Measurements from ENCODE around the gene UGT1A1. TPM values are rescaled to one million over a fixed set of nuclear protein-coding genes. Genes with fewer than 3 reads are reported as not detected.
"Not testable (repeated sequence)": the region's sequence is repeated elsewhere in the genome, so short reads cannot be mapped to it uniquely, and the experiment has no call there.

UGT1A1 gene
- total and polyA plus RNA-seq, 2 of the 13 experiments (the other 11 are each of a cell fraction or from before 2014, with no cell fraction given), result 0.69 to 0.75 TPM

GRCh38 chr2:233736868-233737653, 23.0 kb upstream of the UGT1A1 start (continued):
- not testable (repeated sequence) for TF ChIP-seq LCORL (IDR thresholded peaks at IDR 0.05)
- TF ChIP-seq LCORL (CRISPR knock-in tag; IDR thresholded peaks at IDR 0.05) (peak; percentile 85), ZNF446 (CRISPR knock-in tag; IDR thresholded peaks at IDR 0.05) (0 out of 2 replicates have a peak, but pooled peaks have one; percentile 28), TRAFD1 (CRISPR knock-in tag; IDR thresholded peaks at IDR 0.05; ENCODE audit: borderline replicate concordance) (peak; percentile 79; the same call in 1 of the 2 replicates), ZFX (CRISPR knock-in tag; IDR thresholded peaks at IDR 0.05; ENCODE audit: low read depth) (peak; percentile 45; the same call in 1 of the 2 replicates), RNF219 (CRISPR knock-in tag; IDR thresholded peaks at IDR 0.05) (peak; percentile 8; the same call in 1 of the 2 replicates), ZNF124 (CRISPR knock-in tag; IDR thresholded peaks at IDR 0.05) (0 out of 2 replicates have a peak, but pooled peaks have one; percentile 21), FOXK1 (CRISPR knock-in tag; IDR thresholded peaks at IDR 0.05; ENCODE audit: borderline replicate concordance, low read depth) (peak; percentile 72), AHR (CRISPR knock-in tag; IDR thresholded peaks at IDR 0.05) (0 out of 2 replicates have a peak, but pooled peaks have one; percentile 60), IKZF5 (CRISPR knock-in tag; IDR thresholded peaks at IDR 0.05) (peak; percentile 63), ZNF510 (CRISPR knock-in tag; IDR thresholded peaks at IDR 0.05; ENCODE audit: low read depth) (0 out of 2 replicates have a peak, but pooled peaks have one; percentile 8), ZNF292 (CRISPR knock-in tag; IDR thresholded peaks at IDR 0.05; ENCODE audit: borderline replicate concordance, low read depth) (peak; percentile 94; the same call in 1 of the 2 replicates), KAT8 (CRISPR knock-in tag; IDR thresholded peaks at IDR 0.05) (peak; percentile 86), ZSCAN21 (CRISPR knock-in tag; IDR thresholded peaks at IDR 0.05; ENCODE audit: borderline replicate concordance) (peak; percentile 71; the same call in 1 of the 2 replicates), MXD4 (CRISPR knock-in tag; IDR thresholded peaks at IDR 0.05) (peak; percentile 38; the same call in 1 of the 2 replicates), ZNF350 (CRISPR knock-in tag; IDR thresholded peaks at IDR 0.05; ENCODE audit: borderline replicate concordance, low read depth) (peak; percentile 71; the same call in 1 of the 2 replicates), ZNF556 (CRISPR knock-in tag; IDR thresholded peaks at IDR 0.05; ENCODE audit: borderline replicate concordance) (peak; percentile 81), ZFP1 (CRISPR knock-in tag; IDR thresholded peaks at IDR 0.05) (peak; percentile 44; the same call in 1 of the 2 replicates), HNF4A (CRISPR knock-in tag; IDR thresholded peaks at IDR 0.05) (peak; percentile 66; the same call in 1 of the 2 replicates), ZNF607 (CRISPR knock-in tag; IDR thresholded peaks at IDR 0.05; ENCODE audit: borderline replicate concordance) (peak; percentile 60; the same call in 1 of the 2 replicates), JUNB (CRISPR knock-in tag; IDR thresholded peaks at IDR 0.05; ENCODE audit: borderline replicate concordance) (0 out of 2 replicates have a peak, but pooled peaks have one; percentile 54), RXRA (CRISPR knock-in tag; IDR thresholded peaks at IDR 0.05) (peak; percentile 74)
- TF ChIP-seq, protein P1, sequence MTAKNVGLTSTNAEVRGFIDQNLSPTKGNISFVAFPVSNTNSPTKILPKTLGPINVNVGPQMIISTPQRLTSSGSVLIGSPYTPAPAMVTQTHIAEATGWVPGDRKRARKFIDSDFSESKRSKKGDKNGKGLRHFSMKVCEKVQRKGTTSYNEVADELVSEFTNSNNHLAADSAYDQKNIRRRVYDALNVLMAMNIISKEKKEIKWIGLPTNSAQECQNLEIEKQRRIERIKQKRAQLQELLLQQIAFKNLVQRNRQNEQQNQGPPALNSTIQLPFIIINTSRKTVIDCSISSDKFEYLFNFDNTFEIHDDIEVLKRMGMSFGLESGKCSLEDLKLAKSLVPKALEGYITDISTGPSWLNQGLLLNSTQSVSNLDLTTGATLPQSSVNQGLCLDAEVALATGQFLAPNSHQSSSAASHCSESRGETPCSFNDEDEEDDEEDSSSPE (CRISPR knock-in tag; IDR thresholded peaks at IDR 0.05), result peak; percentile 37; the same call in 1 of the 2 replicates
